Tibial artery (tissue), 4 donors: Measurements from ENCODE around the gene SH2D5.

ENCODE experiments used
- DNase-seq, 2 donors: peaks; one replicate each; pipeline ENCODE4 v3.0.0-alpha.2; 2019
- H3K27ac ChIP-seq, 2 donors: fragments of 200-600 bp; sonication (generic) in 1 of 2; 1 replicate in 1 of 2; 2 replicates in 1 of 2; pipeline ENCODE4 v1.5.1; 2018 to 2019; ENCODE audit warnings: mild to moderate bottlenecking in 1 of 2
- H3K27me3 ChIP-seq, 2 donors: fragments of 200-600 bp; sonication (generic) in 1 of 2; one replicate each; pipeline versions ENCODE4 v1.5.1 to v1.6.0; 2016 to 2019
- H3K36me3 ChIP-seq, 3 donors: fragments of 200-600 bp; sonication (generic) in 2 of 3; one replicate each; pipeline ENCODE4 v1.5.1; 2016 to 2019; ENCODE audit warnings: mild to moderate bottlenecking in 2 of 3
- H3K4me1 ChIP-seq, 4 donors: fragments of 200-600 bp; sonication (generic) in 2 of 4; 1 replicate in 3 of 4; 2 replicates in 1 of 4; pipeline ENCODE4 v1.5.1; 2016 to 2019
- H3K4me3 ChIP-seq, 2 donors: fragments of 200-600 bp; sonication (generic) in 1 of 2; 1 replicate in 1 of 2; 2 replicates in 1 of 2; pipeline ENCODE4 v1.5.1; 2018 to 2019; ENCODE audit warnings: mild to moderate bottlenecking in 2 of 2
- H3K9me3 ChIP-seq, 3 donors: fragments of 200-600 bp; sonication (generic) in 1 of 3; one replicate each; pipeline ENCODE4 v1.5.1; 2016 to 2019
- intact Hi-C: fragments of 100-400 bp; cut with DNase I; formaldehyde crosslinking; loops from one replicate; pipeline ENCODE4 v1.15.0; 2023; ENCODE audit warnings: low total_unique reads
- TF ChIP-seq, protein P1 (sequence below), 2 experiments: fragments of 200-600 bp in 1 of 2; fragments of 450-650 bp in 1 of 2; IDR thresholded peaks; one replicate each; pipeline ENCODE4 v1.5.1; 2017 to 2019; ENCODE audit warnings: antibody characterized with exemption in 2 of 2, mild to moderate bottlenecking in 1 of 2, moderate library complexity in 1 of 2

Gene SH2D5

GRCh38 chr1:20730690-20731056 is 1.8 kb downstream of the SH2D5 start:
- H3K27me3 ChIP-seq = peaks cover 0 to 46% of the 10 kb centered on the region in 2 donors

GRCh38 chr1:20729990-20730689 is 2.4 kb downstream of the SH2D5 start:
- no peak overlapping the region for H3K27ac ChIP-seq
- TF ChIP-seq, protein P1, sequence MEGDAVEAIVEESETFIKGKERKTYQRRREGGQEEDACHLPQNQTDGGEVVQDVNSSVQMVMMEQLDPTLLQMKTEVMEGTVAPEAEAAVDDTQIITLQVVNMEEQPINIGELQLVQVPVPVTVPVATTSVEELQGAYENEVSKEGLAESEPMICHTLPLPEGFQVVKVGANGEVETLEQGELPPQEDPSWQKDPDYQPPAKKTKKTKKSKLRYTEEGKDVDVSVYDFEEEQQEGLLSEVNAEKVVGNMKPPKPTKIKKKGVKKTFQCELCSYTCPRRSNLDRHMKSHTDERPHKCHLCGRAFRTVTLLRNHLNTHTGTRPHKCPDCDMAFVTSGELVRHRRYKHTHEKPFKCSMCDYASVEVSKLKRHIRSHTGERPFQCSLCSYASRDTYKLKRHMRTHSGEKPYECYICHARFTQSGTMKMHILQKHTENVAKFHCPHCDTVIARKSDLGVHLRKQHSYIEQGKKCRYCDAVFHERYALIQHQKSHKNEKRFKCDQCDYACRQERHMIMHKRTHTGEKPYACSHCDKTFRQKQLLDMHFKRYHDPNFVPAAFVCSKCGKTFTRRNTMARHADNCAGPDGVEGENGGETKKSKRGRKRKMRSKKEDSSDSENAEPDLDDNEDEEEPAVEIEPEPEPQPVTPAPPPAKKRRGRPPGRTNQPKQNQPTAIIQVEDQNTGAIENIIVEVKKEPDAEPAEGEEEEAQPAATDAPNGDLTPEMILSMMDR (IDR thresholded peaks at IDR 0.05) = no peak
- no peak for DNase-seq
- H3K4me3 ChIP-seq = no peak overlapping the region
- no peaks in the 10 kb centered on the region for H3K36me3 ChIP-seq
- intact Hi-C loops = loop anchor here (5.0 kb wide), 1 partner anchor 57 kb away; the partner anchor contains the start of gene HP1BP3
- peaks cover 0 to 39% (median 22%) of the 10 kb centered on the region in 4 donors for H3K4me1 ChIP-seq
- no peaks in the 10 kb centered on the region for H3K9me3 ChIP-seq
- peaks cover 0 to 48% of the 10 kb centered on the region in 2 donors for H3K27me3 ChIP-seq

More at GRCh38 chr1:20730690-20731056, 1.8 kb downstream of the SH2D5 start:
- H3K36me3 ChIP-seq = no peaks in the 10 kb centered on the region
- no peak overlapping the region for H3K27ac ChIP-seq
- H3K4me1 ChIP-seq = peaks cover 0 to 39% (median 22%) of the 10 kb centered on the region in 4 donors
- TF ChIP-seq, protein P1 (IDR thresholded peaks at IDR 0.05) = no peak
- no peak for DNase-seq
- H3K4me3 ChIP-seq = no peak overlapping the region
- intact Hi-C loops = no loop called here
- no peaks in the 10 kb centered on the region for H3K9me3 ChIP-seq

DNA sequence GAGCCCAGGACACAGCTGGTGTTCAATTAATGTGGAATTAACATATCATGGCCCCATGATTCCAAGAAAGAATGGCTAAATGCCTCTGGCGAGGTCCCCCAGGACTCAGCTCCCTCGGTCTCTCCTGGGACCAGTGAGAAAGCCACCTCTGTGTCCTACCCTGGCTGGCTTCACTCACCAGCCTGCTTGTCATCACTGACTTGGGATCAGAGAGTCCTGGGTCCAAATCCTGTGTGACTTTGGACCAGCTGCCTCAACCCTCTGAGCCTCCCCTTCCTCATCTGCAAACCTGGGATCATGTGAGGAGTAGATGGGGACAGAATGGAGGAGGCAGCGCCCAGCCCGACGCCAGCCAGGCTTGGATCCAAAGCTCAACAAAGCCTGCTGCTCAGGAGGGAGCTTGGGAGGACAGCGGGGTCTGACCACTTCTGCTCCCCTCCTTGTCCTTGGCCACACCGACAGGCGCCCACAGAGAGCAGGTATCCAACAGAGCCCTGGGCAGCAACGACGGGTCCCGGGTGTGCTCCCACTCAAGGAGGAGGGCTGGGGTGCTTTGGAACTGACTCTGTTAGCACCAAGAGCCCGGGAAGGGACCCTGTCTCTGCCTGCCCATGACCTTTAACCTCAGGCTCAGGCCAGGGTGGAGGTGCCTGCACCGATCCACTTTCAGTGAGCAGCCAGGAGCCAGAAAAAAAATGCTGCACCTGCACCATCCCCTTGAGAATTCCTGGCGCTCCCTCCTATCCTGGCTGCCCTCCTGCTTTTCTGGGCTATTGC is 3.2 kb downstream of the SH2D5 start:
- TF ChIP-seq, protein P1 (IDR thresholded peaks at IDR 0.05) = no peak
- H3K36me3 ChIP-seq = no peaks in the 10 kb centered on the region
- H3K27me3 ChIP-seq = peaks cover 0 to 48% of the 10 kb centered on the region in 2 donors
- no peak for DNase-seq
- H3K9me3 ChIP-seq = no peaks in the 10 kb centered on the region
- intact Hi-C loops = loop anchor here (5.0 kb wide), 1 partner anchor 58 kb away; the partner anchor contains the start of gene HP1BP3
- peaks cover 0 to 39% (median 22%) of the 10 kb centered on the region in 4 donors for H3K4me1 ChIP-seq
- no peak overlapping the region for H3K27ac ChIP-seq
- H3K4me3 ChIP-seq = no peak overlapping the region

- H3K4me3 ChIP-seq = no peak overlapping the region
- no peak overlapping the region for H3K27ac ChIP-seq
- no peaks in the 10 kb centered on the region for H3K9me3 ChIP-seq
- peaks cover 0 to 48% of the 10 kb centered on the region in 2 donors for H3K27me3 ChIP-seq
- TF ChIP-seq, protein P1 (IDR thresholded peaks at IDR 0.05) = no peak
- intact Hi-C loops = loop anchor here (5.0 kb wide), 1 partner anchor 59 kb away; the partner anchor contains the start of gene HP1BP3
- H3K4me1 ChIP-seq = peaks cover 0 to 37% (median 21%) of the 10 kb centered on the region in 4 donors
- no peaks in the 10 kb centered on the region for H3K36me3 ChIP-seq
- DNase-seq = no peak
Measured at GRCh38 chr1:20728371-20729154, 3.9 kb downstream of the SH2D5 start.

- Histone ChIP-seq H3K36me3 (no peaks in the 10 kb centered on the region), H3K9me3 (no peaks in the 10 kb centered on the region), H3K4me3 (no peak overlapping the region), H3K27me3 (peaks cover 0 to 48% of the 10 kb centered on the region in 2 donors), H3K27ac (no peak overlapping the region), H3K4me1 (peaks cover 0 to 30% (median 16%) of the 10 kb centered on the region in 4 donors)
- TF ChIP-seq, protein P1 (IDR thresholded peaks at IDR 0.05) = no peak
- no peak for DNase-seq
- intact Hi-C loops = loop anchor here (5.0 kb wide), 1 partner anchor 59 kb away; the partner anchor contains the start of gene HP1BP3
Measured at GRCh38 chr1:20727746-20728316, 4.7 kb downstream of the SH2D5 start.
